Measurements from ENCODE around the gene ERGIC3. TPM values are rescaled to one million over a fixed set of nuclear protein-coding genes. Genes with fewer than 3 reads are reported as not detected.
"Not testable (repeated sequence)": the region's sequence is repeated elsewhere in the genome, so short reads cannot be mapped to it uniquely, and the experiment has no call there.

The ERGIC3 gene
- total RNA-seq, 1 experiment from 2014 or later, result 270 TPM

DNA sequence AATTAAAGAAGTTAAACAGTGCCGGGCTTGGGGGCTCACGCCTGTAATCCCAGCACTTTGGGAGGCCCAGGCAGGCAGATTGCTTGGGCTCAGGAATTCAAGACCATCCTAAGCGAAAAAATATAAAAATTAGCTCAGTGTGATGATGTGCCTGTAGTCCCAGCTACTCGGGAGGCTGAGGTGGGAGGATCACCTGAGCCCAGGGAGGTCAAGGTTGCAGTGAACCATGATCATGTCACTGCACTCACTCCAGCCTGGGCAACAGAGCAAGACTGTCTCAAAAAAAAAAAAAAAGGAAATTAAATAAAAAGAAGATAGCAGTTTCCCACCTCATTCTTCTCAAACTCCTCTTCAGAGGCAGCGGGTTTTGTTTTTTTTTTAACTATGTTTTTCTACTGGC, 24.1 kb upstream of the ERGIC3 start:
- DNase-seq (ENCODE audit: low read depth), result not testable (repeated sequence)

DNA sequence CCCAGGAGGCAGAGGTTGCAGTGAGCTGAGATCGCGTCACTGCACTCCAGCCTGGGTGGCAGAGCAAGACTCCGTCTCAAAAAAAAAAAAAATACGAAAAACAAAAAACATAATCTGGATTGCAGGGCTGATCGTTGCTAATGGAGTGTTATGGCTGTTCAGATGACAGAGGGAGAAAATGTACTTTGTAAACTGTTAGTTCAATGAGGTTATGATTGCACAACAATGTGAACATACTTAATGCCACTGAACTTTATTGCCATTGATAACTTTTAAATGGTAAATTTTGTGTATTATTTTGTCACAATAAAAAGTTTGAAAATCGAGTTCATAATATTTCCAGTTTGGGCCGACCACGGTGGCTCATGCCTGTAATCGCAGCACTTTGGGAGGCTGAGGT, 22.9 kb upstream of the ERGIC3 start:
- DNase-seq (ENCODE audit: low read depth), result no peak

DNA sequence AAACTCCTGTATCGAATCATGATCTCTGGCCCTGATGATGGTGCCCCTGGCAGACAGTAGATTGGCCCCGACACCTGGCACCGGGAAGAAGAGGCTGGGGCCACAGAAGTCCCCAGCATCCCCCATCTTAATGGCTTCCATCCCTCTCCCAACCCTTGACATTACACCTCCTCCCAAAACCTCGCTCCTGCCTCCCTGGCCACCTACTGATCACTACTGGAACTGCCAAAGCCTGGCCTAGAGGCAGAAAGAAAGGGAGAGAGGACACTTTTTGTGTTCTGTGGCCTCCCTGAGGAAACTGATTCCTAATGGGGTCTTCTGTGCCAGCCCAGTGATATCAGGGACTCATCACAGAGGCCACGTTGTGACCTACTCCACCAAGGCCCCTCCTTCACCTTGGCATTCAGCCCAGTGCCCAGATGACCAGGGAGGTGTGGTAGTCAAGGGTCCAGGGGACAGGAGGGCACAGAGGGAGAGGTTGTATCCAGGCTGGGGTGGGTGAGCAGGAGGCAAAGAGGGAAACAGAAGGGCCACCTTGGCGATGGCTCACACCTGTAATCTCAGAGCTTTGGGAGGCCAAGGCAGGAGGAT, 18.5 kb upstream of the ERGIC3 start:
- DNase-seq (ENCODE audit: low read depth), result peak; percentile 15

DNA sequence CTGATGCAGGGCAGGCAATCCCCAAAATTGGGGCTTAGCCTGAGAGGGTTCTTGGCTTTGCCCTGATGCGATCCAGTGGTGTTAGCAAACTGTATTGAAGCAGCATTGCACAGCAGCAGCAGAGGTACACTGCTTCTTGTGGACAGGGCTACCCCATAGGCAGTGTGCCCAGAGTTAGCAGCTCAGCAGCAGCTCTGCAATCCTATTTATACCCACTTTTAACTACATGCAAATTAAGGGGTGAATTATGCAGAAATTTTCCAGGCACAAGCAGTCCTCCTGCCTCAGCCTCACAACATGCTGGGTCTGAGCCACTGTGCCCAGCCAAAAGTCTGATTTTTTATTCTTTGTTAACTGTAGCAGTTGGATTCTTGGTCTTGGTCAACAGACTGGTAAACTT, 16.2 kb upstream of the ERGIC3 start:
- DNase-seq (ENCODE audit: low read depth), result no peak

DNA sequence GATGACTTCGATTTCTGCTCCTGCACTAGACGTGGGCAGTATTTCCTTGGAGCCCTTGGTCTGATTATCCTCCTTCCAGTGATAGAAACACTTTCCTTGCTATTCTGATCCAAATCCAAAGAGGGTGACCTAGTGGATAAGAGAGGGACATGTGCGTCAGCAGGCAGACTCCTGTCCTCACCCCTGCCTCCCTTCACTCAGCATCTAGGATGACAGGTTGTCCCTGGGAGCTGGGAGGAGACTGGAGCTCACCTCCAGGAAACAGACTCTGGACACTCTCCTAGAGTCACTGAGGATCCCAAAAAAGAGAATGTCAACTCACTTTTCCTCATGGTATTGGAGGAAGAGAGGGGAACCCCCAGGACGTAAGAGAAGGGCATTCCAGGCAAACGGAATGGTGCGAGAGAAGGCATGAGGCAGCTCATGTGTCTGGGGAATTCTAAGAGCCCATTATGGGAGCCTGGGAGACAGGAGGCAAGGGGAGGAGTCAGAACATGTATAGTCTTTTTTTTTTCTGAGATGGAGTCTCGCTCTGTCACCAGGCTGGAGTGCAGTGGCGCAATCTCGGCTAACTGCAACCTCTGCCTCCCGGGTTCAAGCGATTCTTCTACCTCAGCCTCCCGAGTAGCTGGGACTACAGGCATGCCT, 14.6 kb upstream of the ERGIC3 start:
- DNase-seq (ENCODE audit: low read depth), result no peak

DNA sequence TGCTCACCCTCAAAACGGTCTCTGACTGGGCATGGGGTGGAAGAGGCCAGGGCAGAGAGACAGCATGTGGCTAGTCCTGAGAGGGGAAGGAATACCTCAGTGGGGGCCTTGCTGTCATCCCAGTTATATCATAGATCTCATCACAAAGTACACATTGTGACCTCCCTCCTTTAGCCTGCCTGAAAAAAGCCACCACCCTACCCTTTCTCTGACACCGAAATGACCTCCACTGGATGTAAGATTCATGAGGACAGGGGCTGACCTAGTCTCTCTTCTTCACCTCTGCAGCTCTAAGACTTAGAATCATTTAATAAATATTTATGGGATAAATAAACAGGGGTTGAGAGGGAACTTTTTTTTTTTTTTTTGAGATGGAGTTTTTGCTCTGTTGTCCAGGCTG, 12.3 kb upstream of the ERGIC3 start, which contains the start of gene C20orf173:
Gene C20orf173 (minus strand): TSS at position 101 of the 400 bp plus-strand sequence. CDS start 279 bp downstream, outside the sequence.
- DNase-seq (ENCODE audit: low read depth), result no peak

DNA sequence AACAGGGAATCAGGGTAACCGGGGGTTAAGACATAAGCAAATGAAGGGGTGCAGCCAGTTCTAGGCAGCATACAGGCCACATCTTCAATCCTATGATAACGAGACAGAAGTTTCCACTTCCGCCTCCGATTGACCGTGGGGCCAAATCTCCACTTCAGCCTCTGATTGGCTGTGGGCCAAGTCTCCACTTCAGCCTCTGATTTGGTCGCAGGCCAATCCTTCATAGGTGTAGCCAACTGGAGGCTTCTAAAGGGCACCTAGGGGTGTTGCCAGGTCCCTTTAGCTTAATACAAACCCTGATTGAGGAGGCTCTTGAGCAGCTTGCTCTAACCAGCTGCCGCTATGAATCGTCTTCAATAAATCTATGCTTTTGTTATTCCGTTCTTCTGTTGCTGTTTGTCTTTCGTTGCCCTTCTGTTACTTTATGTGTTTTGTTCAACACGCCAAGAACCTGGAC, 2.1 kb upstream of the ERGIC3 start:
- no peak for DNase-seq (ENCODE audit: low read depth)

DNA sequence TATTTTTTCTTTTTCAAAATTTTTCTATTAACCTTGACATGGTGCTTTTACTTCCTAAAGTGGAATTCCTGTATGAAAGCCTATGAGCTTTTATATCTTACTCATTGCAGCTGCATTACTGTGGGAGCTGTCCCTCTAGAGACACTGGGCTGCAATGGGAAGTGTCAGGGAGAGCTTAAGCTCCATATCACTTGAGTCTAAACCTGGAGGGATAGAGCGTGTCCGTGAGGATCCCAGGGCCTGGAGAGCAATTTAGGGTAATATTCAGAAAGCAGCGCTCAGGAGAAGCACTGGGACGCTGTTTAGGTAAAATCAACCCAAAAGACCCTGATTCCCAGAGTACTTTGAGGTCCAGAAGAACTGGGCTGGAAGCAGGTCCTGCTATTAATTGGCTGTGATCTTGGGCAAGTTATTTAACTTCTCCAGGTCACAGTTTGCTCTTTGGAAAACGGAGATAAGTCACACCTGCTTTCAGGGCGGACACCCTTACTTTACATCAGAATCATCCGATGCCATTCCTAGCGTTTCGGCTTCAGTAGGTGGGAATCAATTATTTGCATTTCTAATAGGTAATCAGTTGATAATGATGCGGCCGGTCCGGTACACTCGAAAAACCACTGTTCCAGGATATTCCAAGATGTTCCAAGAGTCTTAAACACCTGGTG, 628 bp upstream of the ERGIC3 start:
- DNase-seq (ENCODE audit: low read depth), result peak; percentile 25

DNA sequence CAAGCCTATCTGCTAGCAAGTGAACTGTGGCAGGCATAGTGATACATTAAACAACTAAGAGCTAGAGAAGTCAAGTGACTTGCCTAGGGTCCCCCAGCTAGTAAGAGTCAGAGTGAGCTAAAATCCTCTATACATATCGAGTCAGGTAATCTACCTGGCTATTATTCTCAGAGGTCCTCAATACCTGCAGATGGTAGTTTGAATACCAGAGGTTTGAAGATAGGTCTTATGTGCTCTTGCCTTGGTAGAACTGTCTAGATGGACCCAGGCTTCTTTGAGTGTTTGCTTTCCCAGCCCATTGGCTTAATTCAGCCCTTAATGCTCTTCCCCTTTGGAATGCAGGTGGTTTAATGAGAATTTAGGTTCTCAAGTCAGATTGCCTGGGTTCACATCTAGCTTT, 1.1 kb downstream of the ERGIC3 start:
- no peak for DNase-seq (ENCODE audit: low read depth)

DNA sequence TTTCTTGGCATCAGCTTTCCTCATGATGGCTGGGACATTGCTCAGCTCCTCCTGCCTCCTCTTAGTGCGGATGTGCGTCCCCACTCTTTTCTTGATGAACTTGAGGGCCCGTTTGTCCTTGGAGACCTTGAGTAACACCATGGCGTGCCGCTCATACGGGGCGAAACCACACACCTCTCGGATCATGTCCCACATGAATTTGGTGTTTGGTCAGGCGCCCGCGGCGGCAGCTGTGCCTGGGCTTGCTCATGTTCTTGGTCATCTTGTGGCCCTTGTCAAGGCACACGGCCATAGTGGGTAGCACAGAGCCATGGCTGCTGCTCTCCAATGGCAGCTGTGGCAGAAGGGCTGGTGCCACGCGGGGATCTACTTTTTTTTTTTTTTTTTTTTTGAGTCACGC, 2.6 kb downstream of the ERGIC3 start:
- DNase-seq (ENCODE audit: low read depth), result no peak

DNA sequence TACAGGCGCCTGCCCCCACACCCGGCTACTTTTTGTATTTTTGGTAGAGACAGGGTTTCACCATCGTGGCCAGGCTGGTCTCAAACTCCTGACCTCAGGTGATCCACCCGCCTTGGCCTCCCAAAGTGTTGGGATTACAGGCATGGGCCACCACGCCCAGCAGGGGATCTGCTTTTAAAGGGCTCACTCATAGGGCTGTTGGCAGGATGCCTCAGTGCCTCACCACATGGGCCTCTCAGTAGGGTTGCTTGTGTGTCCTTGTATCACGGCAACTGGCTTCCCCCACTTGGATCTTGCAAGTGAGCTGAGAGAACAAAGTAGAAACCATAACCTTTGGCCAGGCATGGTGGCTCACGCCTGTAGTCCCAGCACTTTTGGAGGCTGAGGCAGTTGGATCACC, 3.1 kb downstream of the ERGIC3 start:
- peak; percentile 29 for DNase-seq (ENCODE audit: low read depth)

DNA sequence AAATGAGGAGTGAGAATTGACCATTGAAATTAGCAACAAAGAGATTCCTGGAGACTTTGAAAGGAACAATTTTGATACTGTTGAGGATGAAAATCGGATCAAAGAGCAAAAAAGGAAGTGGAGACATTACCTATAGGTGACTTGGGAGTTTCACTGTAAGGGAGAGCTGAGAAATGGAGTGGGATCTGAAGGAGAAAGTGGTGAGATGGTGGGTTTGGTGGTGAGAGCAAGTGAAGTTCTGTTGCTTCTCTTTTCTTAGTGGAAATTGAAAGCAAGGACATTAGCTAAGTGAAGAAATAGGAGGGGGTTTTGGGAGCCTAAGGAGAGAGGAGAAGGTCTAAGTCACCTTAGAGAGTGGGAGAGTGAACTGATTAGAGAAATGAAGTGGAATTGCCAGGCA, 4.2 kb downstream of the ERGIC3 start:
- no peak for DNase-seq (ENCODE audit: low read depth)

DNA sequence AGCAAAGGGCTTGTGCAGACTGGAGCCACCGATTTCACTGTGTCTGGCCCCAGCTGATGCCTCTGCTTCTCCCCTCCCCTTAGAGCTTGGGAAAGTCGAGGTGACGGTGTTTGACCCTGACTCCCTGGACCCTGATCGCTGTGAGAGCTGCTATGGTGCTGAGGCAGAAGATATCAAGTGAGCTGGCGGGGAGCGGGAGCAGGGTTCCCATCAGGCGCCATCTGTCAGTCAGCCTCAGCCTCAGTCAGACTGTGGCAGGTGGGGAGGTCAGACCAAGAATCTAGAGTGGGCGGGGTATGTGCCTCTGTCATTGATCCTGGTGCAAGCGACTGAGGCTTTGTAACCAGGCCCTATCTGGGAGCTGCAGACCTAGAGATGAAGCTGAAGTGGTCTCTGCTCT, 5.5 kb downstream of the ERGIC3 start:
- DNase-seq (ENCODE audit: low read depth), result no peak

DNA sequence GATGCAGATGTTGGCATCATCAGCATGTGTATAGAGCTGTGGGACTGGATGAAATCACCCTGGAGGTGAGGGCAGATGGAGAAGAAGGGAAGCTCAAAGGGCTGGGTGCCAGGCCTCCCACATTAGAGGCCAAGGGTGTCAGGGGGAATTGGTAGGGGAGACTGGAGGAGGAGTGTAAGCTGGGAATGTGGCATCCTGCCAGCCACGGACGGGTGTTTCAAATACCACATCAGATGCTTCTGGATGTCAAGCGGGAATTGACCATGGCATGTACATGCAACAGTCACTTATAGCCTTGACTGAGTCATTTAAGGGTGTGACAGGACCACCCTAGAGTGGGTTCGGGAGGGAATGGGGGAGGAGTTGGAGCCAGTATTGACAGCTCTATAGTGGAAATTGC, 9.6 kb downstream of the ERGIC3 start:
- DNase-seq (ENCODE audit: low read depth), result no peak

DNA sequence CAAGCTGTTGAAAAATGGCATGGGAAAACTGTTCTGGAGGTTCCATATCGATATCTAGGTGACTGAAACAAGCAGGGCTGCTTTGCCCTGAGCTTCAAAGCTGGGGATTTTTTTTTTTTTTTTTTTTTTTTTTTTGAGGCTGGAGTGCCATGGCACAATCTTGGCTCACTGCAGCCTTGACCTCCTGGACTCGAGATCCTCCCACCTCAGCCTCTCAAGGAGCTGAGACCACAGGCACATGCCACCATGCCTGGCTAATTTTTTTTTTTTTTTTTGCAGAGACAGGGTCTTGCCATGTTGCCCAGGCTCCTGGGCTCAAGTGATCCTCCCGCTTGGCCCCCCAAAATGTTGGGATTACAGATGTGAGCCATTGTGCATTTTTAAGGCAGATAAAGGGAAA, 11.0 kb downstream of the ERGIC3 start:
- DNase-seq (ENCODE audit: low read depth), result no peak

DNA sequence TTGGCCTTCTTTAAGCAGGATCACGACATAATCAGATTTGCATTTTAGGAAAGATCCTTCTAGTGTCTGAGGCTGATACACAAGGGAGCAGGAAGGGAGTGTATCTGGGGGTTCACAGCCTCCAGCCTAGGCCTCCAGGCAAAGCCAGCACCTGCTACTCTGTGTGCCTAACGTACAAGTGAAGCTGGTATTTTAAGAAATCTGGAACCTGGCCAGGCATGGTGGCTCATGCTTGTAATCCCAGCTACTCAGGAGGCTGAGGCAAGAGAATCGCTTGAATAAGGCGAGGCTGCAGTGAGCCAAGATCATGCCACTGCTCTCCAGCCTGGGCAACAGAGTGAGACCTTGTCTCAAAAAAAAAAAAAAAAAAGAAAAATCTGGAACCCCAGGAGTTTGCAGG, 13.6 kb downstream of the ERGIC3 start:
- peak; percentile 18 for DNase-seq (ENCODE audit: low read depth)

DNA sequence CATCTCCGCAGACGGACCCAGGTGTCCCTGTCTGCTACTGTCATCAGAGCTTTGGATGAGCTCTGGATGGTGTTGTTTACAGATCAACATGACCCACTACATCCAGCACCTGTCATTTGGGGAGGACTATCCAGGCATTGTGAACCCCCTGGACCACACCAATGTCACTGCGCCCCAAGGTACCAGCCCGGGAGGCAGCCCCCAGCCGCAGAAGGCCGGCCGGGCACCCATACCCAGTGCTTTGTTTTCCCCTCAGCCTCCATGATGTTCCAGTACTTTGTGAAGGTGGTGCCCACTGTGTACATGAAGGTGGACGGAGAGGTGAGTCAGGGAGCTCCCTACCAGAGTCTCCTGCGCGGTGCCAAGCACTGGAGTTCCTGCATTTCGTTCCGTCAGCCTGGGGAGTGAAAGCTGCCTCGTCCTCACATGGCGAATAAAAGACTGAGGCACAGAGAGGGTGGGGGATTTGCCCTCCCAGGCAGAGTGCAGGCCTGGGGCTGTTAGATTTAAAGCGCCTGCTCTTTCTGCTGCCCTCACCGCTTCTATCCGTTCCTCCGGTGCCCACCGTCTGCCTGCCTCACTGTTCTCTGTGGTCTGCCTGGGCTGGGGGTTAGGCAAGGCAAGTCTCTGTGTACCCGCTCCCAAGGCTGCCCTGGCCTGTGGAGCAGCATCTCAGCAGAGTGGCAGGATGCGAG, 14.2 kb downstream of the ERGIC3 start:
- DNase-seq (ENCODE audit: low read depth), result no peak

DNA sequence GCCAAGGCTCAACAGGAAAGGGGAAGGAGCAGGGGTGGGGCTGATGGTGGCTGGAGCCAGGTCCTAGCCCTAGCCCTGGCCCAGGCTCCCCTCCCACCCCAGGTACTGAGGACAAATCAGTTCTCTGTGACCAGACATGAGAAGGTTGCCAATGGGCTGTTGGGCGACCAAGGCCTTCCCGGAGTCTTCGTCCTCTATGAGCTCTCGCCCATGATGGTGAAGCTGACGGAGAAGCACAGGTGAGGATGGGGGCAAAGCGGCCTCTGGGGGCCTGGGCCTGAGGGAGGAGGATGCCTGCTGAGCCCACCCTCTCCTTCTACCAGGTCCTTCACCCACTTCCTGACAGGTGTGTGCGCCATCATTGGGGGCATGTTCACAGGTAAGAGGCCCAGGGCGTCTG, 15.0 kb downstream of the ERGIC3 start:
- DNase-seq (ENCODE audit: low read depth), result no peak

DNA sequence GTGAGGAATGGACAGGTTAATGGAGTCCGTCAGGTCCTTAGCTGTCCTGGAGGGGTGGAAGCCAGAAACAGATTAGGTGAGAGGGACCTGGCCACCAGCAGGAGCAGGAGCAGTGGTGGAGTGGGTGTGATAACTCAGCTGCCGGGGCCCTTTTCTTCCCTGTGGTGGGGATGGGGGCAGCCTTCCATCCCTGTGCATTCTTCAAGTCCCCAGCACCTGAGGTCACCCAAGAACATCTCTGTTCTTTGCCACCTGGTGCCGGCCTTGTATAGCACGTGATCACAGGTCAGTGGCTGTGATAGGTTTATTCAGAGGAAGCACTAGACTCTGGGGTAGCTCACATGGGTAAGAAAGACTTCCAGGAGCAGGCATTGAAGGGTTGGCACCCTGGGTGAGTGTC, 16.6 kb downstream of the ERGIC3 start:
- DNase-seq (ENCODE audit: low read depth), result no peak

DNA sequence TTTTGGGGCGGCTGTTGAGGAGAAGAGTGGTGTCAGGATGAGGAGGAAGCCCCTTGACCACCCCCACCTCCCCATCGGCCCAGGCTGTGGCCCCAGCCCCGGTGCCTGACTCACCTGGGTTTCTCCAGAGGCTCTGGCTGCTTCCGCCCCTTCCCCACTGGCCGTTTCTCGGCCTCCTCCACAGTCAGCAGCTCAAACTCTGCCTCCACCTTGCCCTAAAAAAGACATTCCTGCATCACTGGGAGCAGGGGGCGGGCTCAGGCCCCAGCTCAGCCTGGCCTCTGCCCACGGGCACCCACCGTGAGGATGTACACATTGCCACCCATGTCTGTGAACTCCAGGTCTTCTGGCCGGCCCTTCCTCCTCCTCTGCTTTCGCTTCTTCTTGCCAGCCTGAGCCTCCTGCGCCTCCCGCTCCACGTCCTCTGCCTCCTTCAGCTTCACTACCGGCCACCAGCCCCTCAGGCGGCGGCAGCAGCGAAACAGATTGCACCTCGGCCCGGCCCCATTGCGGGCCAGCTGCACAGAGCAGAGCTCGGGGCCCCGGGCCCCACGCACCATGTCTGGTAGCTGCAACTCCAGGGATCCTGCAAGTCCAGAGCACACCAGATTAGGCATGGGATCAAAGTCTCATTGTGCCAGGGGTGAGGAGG, 17.3 kb downstream of the ERGIC3 start:
- no peak for DNase-seq (ENCODE audit: low read depth)

DNA sequence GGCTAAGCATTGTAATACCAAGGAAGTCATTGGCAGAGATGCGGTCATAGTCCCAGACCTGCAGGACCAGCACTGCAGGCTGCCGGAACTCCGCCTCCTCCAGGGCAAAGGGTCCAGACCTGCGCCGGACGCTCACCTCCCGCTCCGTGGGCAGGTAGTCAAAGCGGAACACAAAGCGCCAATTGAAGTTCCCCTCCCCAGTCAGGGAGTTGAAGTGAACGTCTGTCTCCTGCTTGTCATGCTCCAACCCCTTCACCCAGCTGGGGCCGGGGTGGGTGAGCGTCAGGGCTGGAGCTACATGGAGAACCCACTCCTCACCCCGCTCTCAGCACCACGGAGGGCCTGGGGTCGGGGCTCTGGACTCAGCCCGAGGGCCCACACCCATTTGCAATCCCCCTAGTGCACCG, 18.2 kb downstream of the ERGIC3 start:
- no peak for DNase-seq (ENCODE audit: low read depth)

DNA sequence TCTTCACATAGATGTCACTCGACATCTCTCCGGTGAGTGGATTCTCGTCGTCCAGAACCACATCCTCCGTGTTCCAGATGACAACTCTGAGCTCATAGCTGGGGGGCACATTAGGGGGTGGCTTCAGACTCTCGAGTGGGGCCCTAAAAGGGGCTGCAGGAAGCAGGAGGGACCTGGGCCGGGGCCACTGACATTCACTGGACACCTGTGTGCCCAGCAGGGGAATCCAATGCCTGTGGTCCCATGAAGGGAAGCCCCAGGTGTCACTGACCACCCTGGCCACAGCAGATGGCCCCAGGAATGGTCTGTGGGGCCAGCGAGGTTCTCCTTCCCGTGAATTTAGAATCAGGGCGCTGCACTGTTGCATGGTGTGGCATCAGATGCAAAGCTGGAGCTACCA, 18.7 kb downstream of the ERGIC3 start:
- no peak for DNase-seq (ENCODE audit: low read depth)
